Lower leg skin (tissue), 3 donors: ENCODE results near the gene CASP5.

Experiments used
- POLR2A ChIP-seq, 2 donors: fragments of 450-650 bp; IDR thresholded peaks; one replicate each; pipeline ENCODE4 v1.6.1; 2016 to 2017; ENCODE audit warnings: antibody characterized with exemption in 2 of 2, mild to moderate bottlenecking in 1 of 2, moderate library complexity in 1 of 2
- TF ChIP-seq, protein P1 (sequence below), 3 donors: fragments of 450-650 bp; IDR thresholded peaks; one replicate each; pipeline ENCODE4 v1.5.1; 2016; ENCODE audit warnings: antibody characterized with exemption in 3 of 3, mild to moderate bottlenecking in 3 of 3, moderate library complexity in 2 of 3

DNA sequence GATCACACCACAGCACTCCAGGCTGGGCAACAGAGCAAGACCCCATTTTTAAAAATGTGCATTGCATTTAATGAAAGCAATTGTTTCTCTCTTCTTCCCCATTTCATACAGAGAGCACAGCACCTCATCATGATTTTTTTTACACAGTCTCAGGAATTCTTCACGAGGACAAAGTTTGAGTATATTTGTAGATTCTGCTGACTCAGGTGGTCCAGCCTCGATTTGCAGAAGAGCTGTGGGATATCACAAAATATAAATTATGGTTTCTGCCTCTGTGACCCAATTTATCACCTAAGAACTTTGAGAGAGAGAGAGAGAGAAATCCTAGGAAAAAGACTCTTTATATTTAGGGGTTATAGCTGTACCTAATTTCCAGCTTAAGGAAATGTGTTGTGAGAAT is 19.8 kb downstream of the CASP5 start:
- TF ChIP-seq, protein P1, sequence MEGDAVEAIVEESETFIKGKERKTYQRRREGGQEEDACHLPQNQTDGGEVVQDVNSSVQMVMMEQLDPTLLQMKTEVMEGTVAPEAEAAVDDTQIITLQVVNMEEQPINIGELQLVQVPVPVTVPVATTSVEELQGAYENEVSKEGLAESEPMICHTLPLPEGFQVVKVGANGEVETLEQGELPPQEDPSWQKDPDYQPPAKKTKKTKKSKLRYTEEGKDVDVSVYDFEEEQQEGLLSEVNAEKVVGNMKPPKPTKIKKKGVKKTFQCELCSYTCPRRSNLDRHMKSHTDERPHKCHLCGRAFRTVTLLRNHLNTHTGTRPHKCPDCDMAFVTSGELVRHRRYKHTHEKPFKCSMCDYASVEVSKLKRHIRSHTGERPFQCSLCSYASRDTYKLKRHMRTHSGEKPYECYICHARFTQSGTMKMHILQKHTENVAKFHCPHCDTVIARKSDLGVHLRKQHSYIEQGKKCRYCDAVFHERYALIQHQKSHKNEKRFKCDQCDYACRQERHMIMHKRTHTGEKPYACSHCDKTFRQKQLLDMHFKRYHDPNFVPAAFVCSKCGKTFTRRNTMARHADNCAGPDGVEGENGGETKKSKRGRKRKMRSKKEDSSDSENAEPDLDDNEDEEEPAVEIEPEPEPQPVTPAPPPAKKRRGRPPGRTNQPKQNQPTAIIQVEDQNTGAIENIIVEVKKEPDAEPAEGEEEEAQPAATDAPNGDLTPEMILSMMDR (IDR thresholded peaks at IDR 0.05): no peak
- no peak for TF ChIP-seq POLR2A (IDR thresholded peaks at IDR 0.05)
